Measurements from ENCODE around the gene SFSWAP. TPM values are rescaled to one million over a fixed set of nuclear protein-coding genes. Genes with fewer than 3 reads are reported as not detected.
A peak's percentile ranks its signal among the peaks of the same experiment; 100 is the strongest.

Gene SFSWAP
- total RNA-seq, 1 donor, result 31.1 TPM

- Histone ChIP-seq H3K4me3 (ENCODE audit: insufficient read depth, low read length) (no peak overlapping the region), H3K9me3 (ENCODE audit: low read depth, low read length) (no peaks in the 10 kb centered on the region), H3K79me2 (ENCODE audit: insufficient read depth, low read length) (peaks cover 20% of the 10 kb centered on the region), H2AFZ (ENCODE audit: low read length) (no peak overlapping the region), H3K27ac (ENCODE audit: low read depth, low read length) (no peak overlapping the region), H3K4me1 (ENCODE audit: insufficient read depth, low read length) (no peaks in the 10 kb centered on the region), H3K4me2 (ENCODE audit: insufficient read depth, low read length) (no peak overlapping the region), H3K36me3 (ENCODE audit: insufficient read depth, low read length) (peaks cover 79% of the 10 kb centered on the region), H4K20me1 (ENCODE audit: insufficient read depth, low read length) (peaks cover 13% of the 10 kb centered on the region), H3K27me3 (ENCODE audit: insufficient read depth, low read length) (no peaks in the 10 kb centered on the region)
- no peak for TF ChIP-seq CTCF (IDR thresholded peaks at IDR 0.05; ENCODE audit: extremely low read depth, low read depth, low read length)
- DNase-seq (ENCODE audit: insufficient read length, low spot score, missing footprints), result no peak
Observed at GRCh38 chr12:131729254-131729955, 18.5 kb downstream of the SFSWAP start.

- Histone ChIP-seq H2AFZ (ENCODE audit: low read length) (no peak overlapping the region), H3K27me3 (ENCODE audit: insufficient read depth, low read length) (no peaks in the 10 kb centered on the region), H3K4me2 (ENCODE audit: insufficient read depth, low read length) (no peak overlapping the region), H4K20me1 (ENCODE audit: insufficient read depth, low read length) (peaks cover 9% of the 10 kb centered on the region), H3K79me2 (ENCODE audit: insufficient read depth, low read length) (no peaks in the 10 kb centered on the region), H3K4me3 (ENCODE audit: insufficient read depth, low read length) (no peak overlapping the region), H3K36me3 (ENCODE audit: insufficient read depth, low read length) (peaks cover 70% of the 10 kb centered on the region), H3K9me3 (ENCODE audit: low read depth, low read length) (no peaks in the 10 kb centered on the region), H3K27ac (ENCODE audit: low read depth, low read length) (no peak overlapping the region), H3K4me1 (ENCODE audit: insufficient read depth, low read length) (peaks cover 9% of the 10 kb centered on the region)
- DNase-seq (ENCODE audit: insufficient read length, low spot score, missing footprints), result no peak
- no peak for TF ChIP-seq CTCF (IDR thresholded peaks at IDR 0.05; ENCODE audit: extremely low read depth, low read depth, low read length)
Observed at GRCh38 chr12:131732996-131733615, 22.2 kb downstream of the SFSWAP start.

DNA sequence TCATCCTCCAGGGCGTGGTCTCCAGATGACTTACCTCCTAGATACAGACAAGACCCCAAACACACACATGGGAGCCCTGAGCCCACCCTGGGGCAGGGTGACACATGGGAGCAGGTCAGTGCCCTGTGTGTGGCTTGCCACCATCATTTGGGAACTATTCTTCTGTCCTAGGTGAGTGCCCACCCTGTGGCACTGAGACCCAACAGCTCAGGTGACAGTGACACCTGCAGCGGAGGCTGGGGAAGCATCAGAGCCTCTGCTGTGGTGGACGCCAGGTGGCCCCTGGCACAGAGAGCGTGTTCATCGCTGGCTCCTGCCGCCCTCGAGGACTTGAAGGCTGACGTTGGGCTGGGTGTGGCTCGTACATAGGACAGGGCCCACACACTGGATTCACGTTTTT, 23.0 kb downstream of the SFSWAP start:
- Histone ChIP-seq H4K20me1 (ENCODE audit: insufficient read depth, low read length) (peaks cover 9% of the 10 kb centered on the region), H3K4me2 (ENCODE audit: insufficient read depth, low read length) (no peak overlapping the region), H3K79me2 (ENCODE audit: insufficient read depth, low read length) (peaks cover 4% of the 10 kb centered on the region), H3K36me3 (ENCODE audit: insufficient read depth, low read length) (peaks cover 65% of the 10 kb centered on the region), H3K27ac (ENCODE audit: low read depth, low read length) (no peak overlapping the region), H3K27me3 (ENCODE audit: insufficient read depth, low read length) (no peaks in the 10 kb centered on the region), H3K9me3 (ENCODE audit: low read depth, low read length) (no peaks in the 10 kb centered on the region), H2AFZ (ENCODE audit: low read length) (no peak overlapping the region), H3K4me3 (ENCODE audit: insufficient read depth, low read length) (no peak overlapping the region), H3K4me1 (ENCODE audit: insufficient read depth, low read length) (peaks cover 9% of the 10 kb centered on the region)
- no peak for TF ChIP-seq CTCF (IDR thresholded peaks at IDR 0.05; ENCODE audit: extremely low read depth, low read depth, low read length)
- peak; percentile 39 for DNase-seq (ENCODE audit: insufficient read length, low spot score, missing footprints)

- DNase-seq (ENCODE audit: insufficient read length, low spot score, missing footprints), result peak; percentile 35
- Histone ChIP-seq H3K36me3 (ENCODE audit: insufficient read depth, low read length) (peaks cover 63% of the 10 kb centered on the region), H2AFZ (ENCODE audit: low read length) (no peak overlapping the region), H3K79me2 (ENCODE audit: insufficient read depth, low read length) (peaks cover 5% of the 10 kb centered on the region), H3K27me3 (ENCODE audit: insufficient read depth, low read length) (no peaks in the 10 kb centered on the region), H3K4me2 (ENCODE audit: insufficient read depth, low read length) (no peak overlapping the region), H3K27ac (ENCODE audit: low read depth, low read length) (no peak overlapping the region), H3K9me3 (ENCODE audit: low read depth, low read length) (no peaks in the 10 kb centered on the region), H3K4me3 (ENCODE audit: insufficient read depth, low read length) (no peak overlapping the region), H3K4me1 (ENCODE audit: insufficient read depth, low read length) (peaks cover 9% of the 10 kb centered on the region), H4K20me1 (ENCODE audit: insufficient read depth, low read length) (peaks cover 9% of the 10 kb centered on the region)
- no peak for TF ChIP-seq CTCF (IDR thresholded peaks at IDR 0.05; ENCODE audit: extremely low read depth, low read depth, low read length)
Observed at GRCh38 chr12:131734336-131735152, 23.7 kb downstream of the SFSWAP start.

Data from osteoblast (primary cell).